H1 (cell line): ENCODE data around the gene CC2D1A.

Experiments
- CHD1 ChIP-seq: IDR thresholded peaks from 2 replicates; pipeline ENCODE4 v1.6.1; 2012; ENCODE audit warnings: low read depth, low read length, improper control_type of control experiment
- POLR2A ChIP-seq, 2 experiments: IDR thresholded peaks; 1 replicate in 1 of 2; 2 replicates in 1 of 2; pipeline ENCODE4 v1.6.1; 2011; ENCODE audit warnings: low read depth in 2 of 2, low read length in 2 of 2, mild to moderate bottlenecking in 2 of 2; ENCODE audit errors: control extremely low read depth in 1 of 2
- POLR2AphosphoS5 ChIP-seq: IDR thresholded peaks from 2 replicates; pipeline ENCODE4 v1.6.1; 2011; ENCODE audit warnings: low read depth, low read length
- SP1 ChIP-seq: IDR thresholded peaks from 2 replicates; pipeline ENCODE4 v1.6.1; 2011; ENCODE audit warnings: low read depth, low read length
- TAF1 ChIP-seq: IDR thresholded peaks from 2 replicates; pipeline ENCODE4 v1.6.1; 2011; ENCODE audit warnings: mild to moderate bottlenecking, low read depth, low read length
- TBP ChIP-seq: IDR thresholded peaks from 2 replicates; pipeline ENCODE4 v1.6.1; 2011; ENCODE audit warnings: low read depth, low read length, improper control_type of control experiment
- ZNF274 ChIP-seq: IDR thresholded peaks from 2 replicates; pipeline ENCODE4 v1.7.0; 2012; ENCODE audit warnings: low read length, borderline replicate concordance; ENCODE audit errors: extremely low read depth
- TF ChIP-seq, protein P1 (sequence below), 3 experiments: IDR thresholded peaks; 1 replicate in 2 of 3; 2 replicates in 1 of 3; pipeline versions ENCODE4 v1.5.1 to v1.6.1; 2011; ENCODE audit warnings: low read length in 3 of 3, mild to moderate bottlenecking in 3 of 3, inconsistent platforms in 2 of 3, low read depth in 1 of 3, moderate library complexity in 1 of 3; ENCODE audit not compliant: insufficient read depth in 1 of 3; ENCODE audit errors: control extremely low read depth in 1 of 3
- TF ChIP-seq, protein P2 (sequence below): IDR thresholded peaks from 2 replicates; pipeline ENCODE4 v1.6.1; 2012; ENCODE audit warnings: inconsistent platforms

GRCh38 chr19:13965926-13966683 is 60.1 kb downstream of the CC2D1A start:
- TF ChIP-seq POLR2AphosphoS5 (no peak), TBP (no peak), TAF1 (no peak), POLR2A (IDR thresholded peaks at IDR 0.05; ENCODE audit: control extremely low read depth in 1 of 2, low read depth in 2 of 2, low read length in 2 of 2) (no peak), ZNF274 (no peak), SP1 (no peak), CHD1 (no peak)
- TF ChIP-seq, protein P1, sequence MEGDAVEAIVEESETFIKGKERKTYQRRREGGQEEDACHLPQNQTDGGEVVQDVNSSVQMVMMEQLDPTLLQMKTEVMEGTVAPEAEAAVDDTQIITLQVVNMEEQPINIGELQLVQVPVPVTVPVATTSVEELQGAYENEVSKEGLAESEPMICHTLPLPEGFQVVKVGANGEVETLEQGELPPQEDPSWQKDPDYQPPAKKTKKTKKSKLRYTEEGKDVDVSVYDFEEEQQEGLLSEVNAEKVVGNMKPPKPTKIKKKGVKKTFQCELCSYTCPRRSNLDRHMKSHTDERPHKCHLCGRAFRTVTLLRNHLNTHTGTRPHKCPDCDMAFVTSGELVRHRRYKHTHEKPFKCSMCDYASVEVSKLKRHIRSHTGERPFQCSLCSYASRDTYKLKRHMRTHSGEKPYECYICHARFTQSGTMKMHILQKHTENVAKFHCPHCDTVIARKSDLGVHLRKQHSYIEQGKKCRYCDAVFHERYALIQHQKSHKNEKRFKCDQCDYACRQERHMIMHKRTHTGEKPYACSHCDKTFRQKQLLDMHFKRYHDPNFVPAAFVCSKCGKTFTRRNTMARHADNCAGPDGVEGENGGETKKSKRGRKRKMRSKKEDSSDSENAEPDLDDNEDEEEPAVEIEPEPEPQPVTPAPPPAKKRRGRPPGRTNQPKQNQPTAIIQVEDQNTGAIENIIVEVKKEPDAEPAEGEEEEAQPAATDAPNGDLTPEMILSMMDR (IDR thresholded peaks at IDR 0.05; ENCODE audit: control extremely low read depth in 1 of 3, insufficient read depth in 1 of 3, low read depth in 1 of 3, low read length in 3 of 3), result no peak
- TF ChIP-seq, protein P2, sequence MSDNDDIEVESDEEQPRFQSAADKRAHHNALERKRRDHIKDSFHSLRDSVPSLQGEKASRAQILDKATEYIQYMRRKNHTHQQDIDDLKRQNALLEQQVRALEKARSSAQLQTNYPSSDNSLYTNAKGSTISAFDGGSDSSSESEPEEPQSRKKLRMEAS, result no peak
